Islet of Langerhans (tissue), 1 donor: ENCODE measurements around the gene CBX5.
"Not testable (repeated sequence)": the region's sequence is repeated elsewhere in the genome, so short reads cannot be mapped to it uniquely, and the experiment has no call there.

Source experiments
- FAIRE-seq: peaks from one replicate; lab custom pipeline; 2011; peaks lifted over from hg19 to GRCh38; lab: Jason Lieb, UNC

CBX5 gene

GRCh38 chr12:54279632-54280467, at the start of gene CBX5:
Gene CBX5 (minus strand): TSS chr12:54280122. CDS start chr12:54257650, 22,472 bp downstream.
- FAIRE-seq: peak; percentile 38

- FAIRE-seq: no peak
These were observed 48.8 kb upstream of the CBX5 start for GRCh38 chr12:54328595-54329337.

- FAIRE-seq: not testable (repeated sequence)
These were observed 45.7 kb upstream of the CBX5 start for GRCh38 chr12:54325442-54326109.

GRCh38 chr12:54324617-54325441, 44.9 kb upstream of the CBX5 start, which contains the start of gene COPZ1:
Gene COPZ1 (plus strand): TSS chr12:54325131. CDS start chr12:54325164, 33 bp downstream.
- FAIRE-seq: peak; percentile 97

GRCh38 chr12:54321363-54321762, 41.4 kb upstream of the CBX5 start:
- no peak for FAIRE-seq

GRCh38 chr12:54312309-54312708, 32.4 kb upstream of the CBX5 start:
- FAIRE-seq: not testable (repeated sequence)

GRCh38 chr12:54311051-54311450, 31.1 kb upstream of the CBX5 start:
- no peak for FAIRE-seq

- no peak for FAIRE-seq
These were observed 27.2 kb upstream of the CBX5 start for GRCh38 chr12:54306925-54307741.

GRCh38 chr12:54304187-54304810, 24.4 kb upstream of the CBX5 start:
- no peak for FAIRE-seq

GRCh38 chr12:54303640-54304039, 23.7 kb upstream of the CBX5 start:
- FAIRE-seq: no peak

- no peak for FAIRE-seq
These were observed 21.6 kb upstream of the CBX5 start for GRCh38 chr12:54301428-54302048.

- FAIRE-seq: no peak
These were observed 21.0 kb upstream of the CBX5 start, which contains the start of gene NFE2 for GRCh38 chr12:54300732-54301427. Gene NFE2 (minus strand): TSS chr12:54301015. CDS start chr12:54295248, 5,767 bp downstream.

- FAIRE-seq: no peak
These were observed 20.4 kb upstream of the CBX5 start for GRCh38 chr12:54300225-54300731.

GRCh38 chr12:54299515-54300224, 19.7 kb upstream of the CBX5 start:
- FAIRE-seq: no peak

GRCh38 chr12:54298904-54299303, 19.0 kb upstream of the CBX5 start:
- no peak for FAIRE-seq

- FAIRE-seq: no peak
These were observed 16.6 kb upstream of the CBX5 start for GRCh38 chr12:54296393-54297099.

GRCh38 chr12:54294953-54295566, 15.1 kb upstream of the CBX5 start:
- no peak for FAIRE-seq
